Ovary (tissue), 3 donors: ENCODE measurements around the gene PAFAH2.

ENCODE experiments used
- EP300 ChIP-seq: sonication (generic); formaldehyde crosslinking; IDR thresholded peaks from one replicate; pipeline ENCODE4 v1.6.1; 2017; ENCODE audit warnings: antibody characterized with exemption
- POLR2A ChIP-seq: fragments of 450-650 bp; IDR thresholded peaks from one replicate; pipeline ENCODE4 v1.6.1; 2017; ENCODE audit warnings: antibody characterized with exemption, mild to moderate bottlenecking, moderate library complexity
- TF ChIP-seq, protein P1 (sequence below), 3 donors: fragments of 450-650 bp in 2 of 3; fragments of 200-600 bp in 1 of 3; IDR thresholded peaks; one replicate each; pipeline versions ENCODE4 v1.5.1 to v1.8.0; 2016 to 2022; ENCODE audit warnings: antibody characterized with exemption in 3 of 3, mild to moderate bottlenecking in 1 of 3
- donor health status: DM: no; HTN: no; CAD: no.

- TF ChIP-seq, protein P1, sequence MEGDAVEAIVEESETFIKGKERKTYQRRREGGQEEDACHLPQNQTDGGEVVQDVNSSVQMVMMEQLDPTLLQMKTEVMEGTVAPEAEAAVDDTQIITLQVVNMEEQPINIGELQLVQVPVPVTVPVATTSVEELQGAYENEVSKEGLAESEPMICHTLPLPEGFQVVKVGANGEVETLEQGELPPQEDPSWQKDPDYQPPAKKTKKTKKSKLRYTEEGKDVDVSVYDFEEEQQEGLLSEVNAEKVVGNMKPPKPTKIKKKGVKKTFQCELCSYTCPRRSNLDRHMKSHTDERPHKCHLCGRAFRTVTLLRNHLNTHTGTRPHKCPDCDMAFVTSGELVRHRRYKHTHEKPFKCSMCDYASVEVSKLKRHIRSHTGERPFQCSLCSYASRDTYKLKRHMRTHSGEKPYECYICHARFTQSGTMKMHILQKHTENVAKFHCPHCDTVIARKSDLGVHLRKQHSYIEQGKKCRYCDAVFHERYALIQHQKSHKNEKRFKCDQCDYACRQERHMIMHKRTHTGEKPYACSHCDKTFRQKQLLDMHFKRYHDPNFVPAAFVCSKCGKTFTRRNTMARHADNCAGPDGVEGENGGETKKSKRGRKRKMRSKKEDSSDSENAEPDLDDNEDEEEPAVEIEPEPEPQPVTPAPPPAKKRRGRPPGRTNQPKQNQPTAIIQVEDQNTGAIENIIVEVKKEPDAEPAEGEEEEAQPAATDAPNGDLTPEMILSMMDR (IDR thresholded peaks at IDR 0.05): no peak
- TF ChIP-seq EP300 (no peak), POLR2A (no peak)
Observed at GRCh38 chr1:25927521-25928265, 70.2 kb downstream of the PAFAH2 start.
